Suprapubic skin (tissue), 4 donors: Measurements from ENCODE around the gene CLGN. TPM values are rescaled to one million over a fixed set of nuclear protein-coding genes. Genes with fewer than 3 reads are reported as not detected.

Source experiments
- DNase-seq, 2 donors: peaks; one replicate each; pipeline ENCODE4 v3.0.0-alpha.2; 2019; ENCODE audit warnings: low spot score in 2 of 2
- H3K27ac ChIP-seq: fragments of 200-600 bp; sonication (generic); one replicate; pipeline ENCODE4 v1.5.1; 2019
- H3K27me3 ChIP-seq: fragments of 200-600 bp; sonication (generic); one replicate; pipeline ENCODE4 v1.5.1; 2019
- H3K36me3 ChIP-seq: fragments of 200-600 bp; sonication (generic); one replicate; pipeline ENCODE4 v1.5.1; 2019
- H3K4me1 ChIP-seq: fragments of 200-600 bp; sonication (generic); one replicate; pipeline ENCODE4 v1.5.1; 2019
- H3K4me3 ChIP-seq: fragments of 200-600 bp; sonication (generic); one replicate; pipeline ENCODE4 v1.5.1; 2019; ENCODE audit warnings: mild to moderate bottlenecking
- H3K9me3 ChIP-seq: fragments of 200-600 bp; sonication (generic); one replicate; pipeline ENCODE4 v1.5.1; 2019
- CTCF ChIP-seq, 2 donors: fragments of 200-600 bp in 1 of 2; fragments of 450-650 bp in 1 of 2; sonication (generic) in 1 of 2; IDR thresholded peaks; one replicate each; pipeline ENCODE4 v1.5.1; 2016 to 2019; ENCODE audit warnings: antibody characterized with exemption in 2 of 2, mild to moderate bottlenecking in 1 of 2, moderate library complexity in 1 of 2
- EP300 ChIP-seq: sonication (generic); formaldehyde crosslinking; IDR thresholded peaks from one replicate; pipeline ENCODE4 v1.6.1; 2017; ENCODE audit warnings: antibody characterized with exemption
- POLR2A ChIP-seq, 2 donors: fragments of 450-650 bp; IDR thresholded peaks; one replicate each; pipeline ENCODE4 v1.6.1; 2017; ENCODE audit warnings: antibody characterized with exemption in 2 of 2, mild to moderate bottlenecking in 2 of 2, moderate library complexity in 2 of 2
- POLR2AphosphoS5 ChIP-seq, 3 donors: sonication (generic); formaldehyde crosslinking; IDR thresholded peaks; one replicate each; pipeline ENCODE4 v1.6.1; 2017; ENCODE audit warnings: antibody characterized with exemption in 3 of 3
- WGBS: methylation state at CpG from one replicate; pipeline ENCODE4 v1.1.5; 2018; 5-methylcytosine and 5-hydroxymethylcytosine counted together
- total RNA-seq, 4 donors: library from RNA; depleted of rRNA; stranded (reverse); fragments of >200 nt; gene quantifications; one replicate each; pipeline ENCODE4 v1.1.0, GENCODE V29; 2016

Gene CLGN
- total RNA-seq, 4 donors from 2014 or later, result 0.34 to 1.1 (median 0.51) TPM; not detected in 1

GRCh38 chr4:140382732-140383131, 44.7 kb downstream of the CLGN start:
- no peak for DNase-seq

GRCh38 chr4:140374130-140374477, 53.3 kb downstream of the CLGN start:
- Histone ChIP-seq H3K9me3 (no peaks in the 10 kb centered on the region), H3K27ac (peak overlapping the region; percentile 94), H3K4me3 (peak overlapping the region; percentile 86), H3K27me3 (no peaks in the 10 kb centered on the region), H3K36me3 (no peaks in the 10 kb centered on the region), H3K4me1 (peaks cover 26% of the 10 kb centered on the region)
- no peak for TF ChIP-seq CTCF (IDR thresholded peaks at IDR 0.05)
- no peak for TF ChIP-seq POLR2A (IDR thresholded peaks at IDR 0.05)
- no peak for TF ChIP-seq POLR2AphosphoS5 (IDR thresholded peaks at IDR 0.05)
- no peak for TF ChIP-seq EP300
- WGBS, result 4% methylated on average over 8 of the region's 8 CpGs
- DNase-seq, result no peak

More at GRCh38 chr4:140382732-140383131, 44.7 kb downstream of the CLGN start:
- H3K4me3 ChIP-seq, result no peak overlapping the region
- H3K27ac ChIP-seq, result no peak overlapping the region
- no peak for TF ChIP-seq EP300
- TF ChIP-seq CTCF (IDR thresholded peaks at IDR 0.05), result no peak
- TF ChIP-seq POLR2A (IDR thresholded peaks at IDR 0.05), result no peak
- H3K9me3 ChIP-seq, result no peaks in the 10 kb centered on the region
- H3K4me1 ChIP-seq, result no peaks in the 10 kb centered on the region
- H3K27me3 ChIP-seq, result no peaks in the 10 kb centered on the region
- H3K36me3 ChIP-seq, result peaks cover 7% of the 10 kb centered on the region

GRCh38 chr4:140373328-140374129, 53.9 kb downstream of the CLGN start, which contains the start of gene SCOC:
SCOC (plus strand) TSS chr4:140373646; CDS start chr4:140379171, 5,525 bp downstream.
- H3K36me3 ChIP-seq, result no peaks in the 10 kb centered on the region
- peak within 1 kb of the TSS; percentile 94 for H3K27ac ChIP-seq
- H3K4me1 ChIP-seq, result peaks cover 26% of the 10 kb centered on the region
- peak within 1 kb of the TSS; percentile 86 for H3K4me3 ChIP-seq
- under 1% methylated on average over 34 of the region's 63 CpGs for WGBS
- no peaks in the 10 kb centered on the region for H3K9me3 ChIP-seq
- H3K27me3 ChIP-seq, result no peaks in the 10 kb centered on the region
- TF ChIP-seq EP300 (no peak), POLR2A (IDR thresholded peaks at IDR 0.05) (peak in 1 of 2 donors; percentile 27), POLR2AphosphoS5 (IDR thresholded peaks at IDR 0.05) (peak in 1 of 3 donors; percentile 38), CTCF (IDR thresholded peaks at IDR 0.05) (no peak)
- DNase-seq, result peak; percentile 100

- TF ChIP-seq POLR2AphosphoS5 (IDR thresholded peaks at IDR 0.05) (no peak), POLR2A (IDR thresholded peaks at IDR 0.05) (no peak), CTCF (IDR thresholded peaks at IDR 0.05) (no peak), EP300 (no peak)
- Histone ChIP-seq H3K4me3 (peak overlapping the region; percentile 86), H3K27me3 (no peaks in the 10 kb centered on the region), H3K27ac (peak overlapping the region; percentile 94), H3K4me1 (peaks cover 26% of the 10 kb centered on the region), H3K36me3 (no peaks in the 10 kb centered on the region), H3K9me3 (no peaks in the 10 kb centered on the region)
- no peak for DNase-seq
- WGBS, result 3% methylated on average over 21 of the region's 21 CpGs
Measured at GRCh38 chr4:140372751-140373327, 54.6 kb downstream of the CLGN start.

- no peak for TF ChIP-seq POLR2AphosphoS5 (IDR thresholded peaks at IDR 0.05)
- H3K27ac ChIP-seq, result no peak overlapping the region
- no peaks in the 10 kb centered on the region for H3K27me3 ChIP-seq
- no peaks in the 10 kb centered on the region for H3K36me3 ChIP-seq
- H3K4me1 ChIP-seq, result peaks cover 4% of the 10 kb centered on the region
- 66% methylated on average over 3 of the region's 3 CpGs for WGBS
- no peaks in the 10 kb centered on the region for H3K9me3 ChIP-seq
- DNase-seq, result no peak
- H3K4me3 ChIP-seq, result no peak overlapping the region
Measured at GRCh38 chr4:140368686-140369085, 58.8 kb downstream of the CLGN start.
